HepG2 (cell line): ENCODE measurements around the gene ZBED5. TPM values are rescaled to one million over a fixed set of nuclear protein-coding genes. Genes with fewer than 3 reads are reported as not detected.

Source experiments
- ADNP ChIP-seq: sonication (generic); formaldehyde crosslinking; IDR thresholded peaks from 2 replicates; pipeline ENCODE4 v1.4.0; 2020; ENCODE audit warnings: missing genetic modification reagents
- DMAP1 ChIP-seq: IDR thresholded peaks from 2 replicates; pipeline ENCODE4 v1.6.1; 2016
- DNMT3B ChIP-seq: conservative IDR thresholded peaks from 2 replicates; pipeline ENCODE4 v1.6.1; 2016; ENCODE audit warnings: missing biosample characterization, control low read depth
- ETV5 ChIP-seq: IDR thresholded peaks from 2 replicates; pipeline ENCODE4 v1.6.1; 2018; ENCODE audit warnings: missing biosample characterization, missing genetic modification reagents, inconsistent platforms, borderline replicate concordance
- HMG20B ChIP-seq: conservative IDR thresholded peaks from 2 replicates; pipeline ENCODE4 v1.6.1; 2016; ENCODE audit warnings: missing genetic modification reagents, missing compliant biosample characterization
- MTA1 ChIP-seq: sonication (generic); formaldehyde crosslinking; IDR thresholded peaks from 2 replicates; pipeline ENCODE4 v1.4.0; 2020; ENCODE audit warnings: missing genetic modification reagents, mild to moderate bottlenecking, borderline replicate concordance
- NCOA2 ChIP-seq: sonication (generic); formaldehyde crosslinking; IDR thresholded peaks from 2 replicates; pipeline ENCODE4 v1.8.0; 2022; ENCODE audit warnings: inconsistent platforms
- SAFB2 ChIP-seq: sonication (generic); formaldehyde crosslinking; IDR thresholded peaks from 2 replicates; pipeline ENCODE4 v1.5.1; 2020; ENCODE audit warnings: missing genetic modification reagents, low read depth, mild to moderate bottlenecking, borderline replicate concordance
- SMAD3 ChIP-seq: sonication (generic); formaldehyde crosslinking; IDR thresholded peaks from 2 replicates; pipeline ENCODE4 v1.4.0; 2020; ENCODE audit warnings: missing genetic modification reagents
- TBX2 ChIP-seq: sonication (generic); formaldehyde crosslinking; IDR thresholded peaks from 2 replicates; pipeline ENCODE4 v1.5.0; 2020; ENCODE audit warnings: missing genetic modification reagents, mild to moderate bottlenecking, borderline replicate concordance
- ZNF20 ChIP-seq: sonication (generic); formaldehyde crosslinking; IDR thresholded peaks from 2 replicates; pipeline ENCODE4 v1.4.0; 2020; ENCODE audit warnings: mild to moderate bottlenecking, moderate library complexity, missing genetic modification reagents
- ZNF282 ChIP-seq: fragments of 450-650 bp; IDR thresholded peaks from 2 replicates; pipeline ENCODE4 v1.6.1; 2018; ENCODE audit not compliant: partially characterized antibody
- ZNF546 ChIP-seq: sonication (generic); formaldehyde crosslinking; conservative IDR thresholded peaks from 2 replicates; pipeline ENCODE4 v1.8.1; 2023; ENCODE audit warnings: mild to moderate bottlenecking, missing genetic modification reagents
- ZNF567 ChIP-seq: sonication (generic); formaldehyde crosslinking; IDR thresholded peaks from 2 replicates; pipeline ENCODE4 v1.8.1; 2023; ENCODE audit warnings: mild to moderate bottlenecking, missing genetic modification reagents, borderline replicate concordance
- ZNF589 ChIP-seq: sonication (generic); formaldehyde crosslinking; conservative IDR thresholded peaks from 2 replicates; pipeline ENCODE4 v1.8.0; 2022; ENCODE audit warnings: mild to moderate bottlenecking, moderate library complexity, missing genetic modification reagents
- ZNF879 ChIP-seq: sonication (generic); formaldehyde crosslinking; IDR thresholded peaks from 2 replicates; pipeline ENCODE4 v1.8.1; 2023; ENCODE audit warnings: missing genetic modification reagents
- polyA plus RNA-seq, 8 experiments: library from polyadenylated mRNA; depleted of rRNA in 3 of 8; stranded (reverse) in 7 of 8; unstranded in 1 of 8; fragments of >200 nt; fragmentation: Illumina TruSeq in 4 of 8; extraction: Trizol in 4 of 8; gene quantifications; 2 replicates each; pipeline versions ENCODE4 v1.2.1 to v1.2.3, GENCODE V29; 2011 to 2016; ENCODE audit warnings: low read depth in 4 of 8, missing spikeins in 1 of 8, mixed read lengths in 1 of 8; ENCODE audit not compliant: insufficient read depth in 1 of 8
- total RNA-seq, 5 experiments: library from RNA; depleted of rRNA; stranded (reverse); fragments of >200 nt; fragmentation: Illumina TruSeq; extraction: Trizol; gene quantifications; 2 replicates each; pipeline ENCODE4 v1.2.3, GENCODE V29; 2016; ENCODE audit warnings: low read depth in 1 of 5
- TF ChIP-seq, protein P1 (sequence below): IDR thresholded peaks from 2 replicates; pipeline ENCODE4 v1.6.1; 2016; ENCODE audit warnings: missing genetic modification reagents, missing compliant biosample characterization
- TF ChIP-seq, protein P2 (sequence below): sonication (generic); formaldehyde crosslinking; IDR thresholded peaks from 2 replicates; pipeline ENCODE4 v1.4.0; 2020; ENCODE audit warnings: missing genetic modification reagents, mild to moderate bottlenecking, borderline replicate concordance

Gene ZBED5
- total and polyA plus RNA-seq, 2 of the 13 experiments (the other 11 are each of a cell fraction or from before 2014, with no cell fraction given), result 18.2 to 38.6 TPM

- TF ChIP-seq, protein P1, sequence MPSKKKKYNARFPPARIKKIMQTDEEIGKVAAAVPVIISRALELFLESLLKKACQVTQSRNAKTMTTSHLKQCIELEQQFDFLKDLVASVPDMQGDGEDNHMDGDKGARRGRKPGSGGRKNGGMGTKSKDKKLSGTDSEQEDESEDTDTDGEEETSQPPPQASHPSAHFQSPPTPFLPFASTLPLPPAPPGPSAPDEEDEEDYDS, result no peak
- 0 out of 2 replicates have a peak, but pooled peaks have one; percentile 0 for TF ChIP-seq SAFB2 (CRISPR knock-in tag)
- TF ChIP-seq MTA1 (CRISPR knock-in tag), result no peak
- TF ChIP-seq, protein P2, sequence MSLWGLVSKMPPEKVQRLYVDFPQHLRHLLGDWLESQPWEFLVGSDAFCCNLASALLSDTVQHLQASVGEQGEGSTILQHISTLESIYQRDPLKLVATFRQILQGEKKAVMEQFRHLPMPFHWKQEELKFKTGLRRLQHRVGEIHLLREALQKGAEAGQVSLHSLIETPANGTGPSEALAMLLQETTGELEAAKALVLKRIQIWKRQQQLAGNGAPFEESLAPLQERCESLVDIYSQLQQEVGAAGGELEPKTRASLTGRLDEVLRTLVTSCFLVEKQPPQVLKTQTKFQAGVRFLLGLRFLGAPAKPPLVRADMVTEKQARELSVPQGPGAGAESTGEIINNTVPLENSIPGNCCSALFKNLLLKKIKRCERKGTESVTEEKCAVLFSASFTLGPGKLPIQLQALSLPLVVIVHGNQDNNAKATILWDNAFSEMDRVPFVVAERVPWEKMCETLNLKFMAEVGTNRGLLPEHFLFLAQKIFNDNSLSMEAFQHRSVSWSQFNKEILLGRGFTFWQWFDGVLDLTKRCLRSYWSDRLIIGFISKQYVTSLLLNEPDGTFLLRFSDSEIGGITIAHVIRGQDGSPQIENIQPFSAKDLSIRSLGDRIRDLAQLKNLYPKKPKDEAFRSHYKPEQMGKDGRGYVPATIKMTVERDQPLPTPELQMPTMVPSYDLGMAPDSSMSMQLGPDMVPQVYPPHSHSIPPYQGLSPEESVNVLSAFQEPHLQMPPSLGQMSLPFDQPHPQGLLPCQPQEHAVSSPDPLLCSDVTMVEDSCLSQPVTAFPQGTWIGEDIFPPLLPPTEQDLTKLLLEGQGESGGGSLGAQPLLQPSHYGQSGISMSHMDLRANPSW, result no peak
- TF ChIP-seq SMAD3 (CRISPR knock-in tag), result no peak
- no peak for TF ChIP-seq ZNF546 (CRISPR knock-in tag)
- TF ChIP-seq ZNF20 (CRISPR knock-in tag), result no peak
- TF ChIP-seq ZNF879 (CRISPR knock-in tag), result no peak
- no peak for TF ChIP-seq HMG20B (CRISPR knock-in tag)
- no peak for TF ChIP-seq DMAP1
- TF ChIP-seq ETV5 (CRISPR knock-in tag), result no peak
- no peak for TF ChIP-seq ZNF567 (CRISPR knock-in tag)
- TF ChIP-seq ZNF282, result no peak
- TF ChIP-seq TBX2 (CRISPR knock-in tag), result no peak; the same call in 1 of the 2 replicates
- no peak for TF ChIP-seq DNMT3B (CRISPR knock-in tag)
- no peak for TF ChIP-seq NCOA2 (CRISPR knock-in tag)
- peak; percentile 47; the same call in 1 of the 2 replicates for TF ChIP-seq ZNF589 (CRISPR knock-in tag)
- no peak for TF ChIP-seq ADNP (CRISPR knock-in tag)
Measured at GRCh38 chr11:10807493-10808234, 50.2 kb downstream of the ZBED5 start (continued).
